Mammary epithelial cell (primary cell): ENCODE results near the gene LRRC32.

Source experiments
- EZH2 ChIP-seq: IDR thresholded peaks from 2 replicates; pipeline ENCODE4 v1.6.1; 2012; ENCODE audit warnings: low read length, inconsistent platforms, borderline replicate concordance
- TF ChIP-seq, protein P1 (sequence below), 2 donors: IDR thresholded peaks in 1 of 2; conservative IDR thresholded peaks in 1 of 2; 2 replicates each; pipeline ENCODE4 v1.5.1; 2011 to 2012; ENCODE audit warnings: inconsistent platforms in 2 of 2, low read length in 2 of 2, mild to moderate bottlenecking in 2 of 2, control low read depth in 1 of 2, low read depth in 1 of 2; ENCODE audit not compliant: insufficient read depth in 1 of 2; ENCODE audit errors: extremely low read depth in 1 of 2

DNA sequence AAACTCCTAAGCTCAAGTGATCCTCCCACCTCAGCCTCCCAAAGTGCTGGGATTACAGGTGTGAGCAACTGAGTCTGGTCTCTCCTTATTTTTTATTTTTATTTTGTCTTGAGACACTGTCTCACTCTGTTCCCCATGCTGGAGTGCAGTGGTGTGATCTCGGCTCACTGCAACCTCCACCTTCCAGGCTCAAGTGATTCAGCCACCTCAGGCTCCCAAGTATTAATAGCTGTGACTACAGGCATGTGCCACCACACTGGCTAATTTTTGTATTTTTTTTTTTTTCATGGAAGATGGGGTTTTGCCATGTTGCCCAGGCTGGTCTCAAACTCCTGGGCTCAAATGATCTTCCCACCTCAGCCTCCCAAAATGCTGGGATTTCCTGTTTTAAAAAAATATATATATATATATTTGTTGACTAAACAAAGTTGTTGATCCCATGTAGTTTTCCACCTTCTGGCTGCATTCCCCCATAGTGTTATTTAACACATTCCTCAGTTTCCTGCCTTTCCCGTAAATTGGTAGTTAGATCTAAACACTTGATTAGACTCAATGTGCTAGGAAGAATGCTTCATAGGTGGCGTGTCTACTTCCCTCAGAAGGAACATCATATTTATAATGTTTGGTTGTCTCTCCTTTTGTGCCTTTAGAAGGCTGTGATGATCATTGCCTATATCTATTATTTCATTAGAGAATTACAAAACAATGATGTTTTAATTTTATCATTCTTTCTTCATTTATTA is 38.8 kb downstream of the LRRC32 start:
- TF ChIP-seq, protein P1, sequence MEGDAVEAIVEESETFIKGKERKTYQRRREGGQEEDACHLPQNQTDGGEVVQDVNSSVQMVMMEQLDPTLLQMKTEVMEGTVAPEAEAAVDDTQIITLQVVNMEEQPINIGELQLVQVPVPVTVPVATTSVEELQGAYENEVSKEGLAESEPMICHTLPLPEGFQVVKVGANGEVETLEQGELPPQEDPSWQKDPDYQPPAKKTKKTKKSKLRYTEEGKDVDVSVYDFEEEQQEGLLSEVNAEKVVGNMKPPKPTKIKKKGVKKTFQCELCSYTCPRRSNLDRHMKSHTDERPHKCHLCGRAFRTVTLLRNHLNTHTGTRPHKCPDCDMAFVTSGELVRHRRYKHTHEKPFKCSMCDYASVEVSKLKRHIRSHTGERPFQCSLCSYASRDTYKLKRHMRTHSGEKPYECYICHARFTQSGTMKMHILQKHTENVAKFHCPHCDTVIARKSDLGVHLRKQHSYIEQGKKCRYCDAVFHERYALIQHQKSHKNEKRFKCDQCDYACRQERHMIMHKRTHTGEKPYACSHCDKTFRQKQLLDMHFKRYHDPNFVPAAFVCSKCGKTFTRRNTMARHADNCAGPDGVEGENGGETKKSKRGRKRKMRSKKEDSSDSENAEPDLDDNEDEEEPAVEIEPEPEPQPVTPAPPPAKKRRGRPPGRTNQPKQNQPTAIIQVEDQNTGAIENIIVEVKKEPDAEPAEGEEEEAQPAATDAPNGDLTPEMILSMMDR (conservative IDR thresholded peaks at IDR 0.05 in 1 of 2, IDR thresholded peaks at IDR 0.05 in 1 of 2; ENCODE audit: extremely low read depth in 1 of 2, insufficient read depth in 1 of 2, low read depth in 1 of 2, low read length in 2 of 2) = no peak
- TF ChIP-seq EZH2 = no peak
